HEK293T (cell line): ENCODE data around the gene ATP8A2.

ENCODE experiments used
- ARNT ChIP-seq: fragments of 450-650 bp; IDR thresholded peaks from 2 replicates; pipeline ENCODE4 v1.6.1; 2017; ENCODE audit warnings: mild to moderate bottlenecking
- ELF4 ChIP-seq: fragments of 450-650 bp; IDR thresholded peaks from 2 replicates; pipeline ENCODE4 v1.6.1; 2017; ENCODE audit warnings: antibody characterized with exemption
- FOXA1 ChIP-seq: fragments of 450-650 bp; IDR thresholded peaks from 2 replicates; pipeline ENCODE4 v1.6.1; 2016; ENCODE audit warnings: mild to moderate bottlenecking
- FOXK2 ChIP-seq: fragments of 450-650 bp; IDR thresholded peaks from 2 replicates; pipeline ENCODE4 v1.6.1; 2016; ENCODE audit warnings: mild to moderate bottlenecking
- FOXM1 ChIP-seq: fragments of 450-650 bp; IDR thresholded peaks from 2 replicates; pipeline ENCODE4 v1.6.1; 2017; ENCODE audit warnings: mild to moderate bottlenecking, borderline replicate concordance
- PKNOX1 ChIP-seq: fragments of 450-650 bp; IDR thresholded peaks from 2 replicates; pipeline ENCODE4 v1.6.1; 2016
- SUZ12 ChIP-seq: fragments of 450-650 bp; IDR thresholded peaks from 2 replicates; pipeline ENCODE4 v1.6.1; 2016; ENCODE audit warnings: mild to moderate bottlenecking

GRCh38 chr13:25827831-25828465 is 456.2 kb downstream of the ATP8A2 start:
- no peak for TF ChIP-seq FOXK2
- no peak for TF ChIP-seq FOXM1
- no peak for TF ChIP-seq ARNT
- no peak for TF ChIP-seq FOXA1
- no peak for TF ChIP-seq ELF4
- no peak for TF ChIP-seq PKNOX1
- TF ChIP-seq SUZ12, result no peak
